Measurements from ENCODE around the gene CHCHD10. TPM values are rescaled to one million over a fixed set of nuclear protein-coding genes. Genes with fewer than 3 reads are reported as not detected.

Gene CHCHD10
- total and polyA plus RNA-seq, 2 of the 8 experiments (the other 6 are each of a cell fraction or from before 2014, with no cell fraction given): 58.3 to 94.5 TPM

- TF ChIP-seq, protein P1, sequence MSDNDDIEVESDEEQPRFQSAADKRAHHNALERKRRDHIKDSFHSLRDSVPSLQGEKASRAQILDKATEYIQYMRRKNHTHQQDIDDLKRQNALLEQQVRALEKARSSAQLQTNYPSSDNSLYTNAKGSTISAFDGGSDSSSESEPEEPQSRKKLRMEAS (IDR thresholded peaks at IDR 0.05): 0 out of 2 replicates have a peak, but pooled peaks have one; percentile 13
- no peak for TF ChIP-seq SP4 (IDR thresholded peaks at IDR 0.05; ENCODE audit: low read length)
- no peak for TF ChIP-seq CBX8 (IDR thresholded peaks at IDR 0.05; ENCODE audit: borderline replicate concordance, low read depth, low read length)
- peak; percentile 41; the same call in 1 of the 2 replicates for TF ChIP-seq E2F6 (IDR thresholded peaks at IDR 0.05)
- no peak for TF ChIP-seq RXRA (IDR thresholded peaks at IDR 0.05; ENCODE audit: insufficient read depth, low read depth, low read length)
These were observed 5.1 kb upstream of the CHCHD10 start, which contains the start of gene MMP11 (continued) for GRCh38 chr22:23772649-23773473.
